ENCODE results near the gene PVRIG. TPM values are rescaled to one million over a fixed set of nuclear protein-coding genes. Genes with fewer than 3 reads are reported as not detected.
"Not testable (repeated sequence)": the region's sequence is repeated elsewhere in the genome, so short reads cannot be mapped to it uniquely, and the experiment has no call there.

The PVRIG gene
- total and polyA plus RNA-seq, 9 donors: 0.12 to 1.7 (median 0.28) TPM; not detected in 2

DNA sequence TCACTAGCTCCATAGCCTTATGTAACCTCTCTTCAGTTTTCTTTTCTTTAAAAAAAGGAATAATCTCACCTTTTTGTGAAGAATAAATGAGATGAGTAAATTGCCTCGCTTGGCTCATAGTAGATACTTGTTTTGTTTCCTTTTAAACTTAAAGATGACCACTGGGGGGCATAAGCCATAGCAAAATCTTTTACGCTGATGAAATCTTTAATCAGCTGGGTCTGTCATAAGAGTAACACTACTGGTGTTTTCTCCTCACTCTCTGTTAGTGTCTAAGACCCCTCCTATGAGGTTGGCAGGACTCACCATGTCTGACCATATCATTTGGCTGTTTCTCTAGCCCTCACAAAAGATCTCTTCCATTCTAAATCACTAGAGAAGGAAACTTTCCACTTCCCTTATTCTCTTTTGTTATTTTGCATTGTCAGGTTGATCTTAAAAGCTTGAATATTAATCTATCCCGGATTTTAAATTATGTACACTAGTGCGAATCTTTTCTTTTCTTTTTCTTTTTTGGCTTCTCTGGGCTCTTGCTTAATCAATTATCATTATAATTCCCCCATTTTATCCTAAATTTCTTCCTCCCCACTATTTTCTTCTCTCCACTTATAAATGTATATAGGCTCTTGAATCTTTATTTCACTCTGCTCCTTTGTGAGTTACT, 29.6 kb upstream of the PVRIG start:
- 58 to 74% (median 70%) methylated on average over 4 of the region's 4 CpGs for WGBS, 3 donors
- Histone ChIP-seq H3K27ac (no peak overlapping the region), H3K4me1 (ENCODE audit: insufficient read depth) (no peaks in the 10 kb centered on the region), H3K9me3 (no peaks in the 10 kb centered on the region), H3K4me3 (no peak overlapping the region), H3K27me3 (no peaks in the 10 kb centered on the region), H3K36me3 (no peaks in the 10 kb centered on the region)
- intact Hi-C loops (cut with DNase I): no loop called here
- DNase-seq: no peak
- TF ChIP-seq EP300 (IDR thresholded peaks at IDR 0.05) (no peak), POLR2A (IDR thresholded peaks at IDR 0.05) (no peak)
- TF ChIP-seq, protein P1, sequence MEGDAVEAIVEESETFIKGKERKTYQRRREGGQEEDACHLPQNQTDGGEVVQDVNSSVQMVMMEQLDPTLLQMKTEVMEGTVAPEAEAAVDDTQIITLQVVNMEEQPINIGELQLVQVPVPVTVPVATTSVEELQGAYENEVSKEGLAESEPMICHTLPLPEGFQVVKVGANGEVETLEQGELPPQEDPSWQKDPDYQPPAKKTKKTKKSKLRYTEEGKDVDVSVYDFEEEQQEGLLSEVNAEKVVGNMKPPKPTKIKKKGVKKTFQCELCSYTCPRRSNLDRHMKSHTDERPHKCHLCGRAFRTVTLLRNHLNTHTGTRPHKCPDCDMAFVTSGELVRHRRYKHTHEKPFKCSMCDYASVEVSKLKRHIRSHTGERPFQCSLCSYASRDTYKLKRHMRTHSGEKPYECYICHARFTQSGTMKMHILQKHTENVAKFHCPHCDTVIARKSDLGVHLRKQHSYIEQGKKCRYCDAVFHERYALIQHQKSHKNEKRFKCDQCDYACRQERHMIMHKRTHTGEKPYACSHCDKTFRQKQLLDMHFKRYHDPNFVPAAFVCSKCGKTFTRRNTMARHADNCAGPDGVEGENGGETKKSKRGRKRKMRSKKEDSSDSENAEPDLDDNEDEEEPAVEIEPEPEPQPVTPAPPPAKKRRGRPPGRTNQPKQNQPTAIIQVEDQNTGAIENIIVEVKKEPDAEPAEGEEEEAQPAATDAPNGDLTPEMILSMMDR (IDR thresholded peaks at IDR 0.05): no peak

DNA sequence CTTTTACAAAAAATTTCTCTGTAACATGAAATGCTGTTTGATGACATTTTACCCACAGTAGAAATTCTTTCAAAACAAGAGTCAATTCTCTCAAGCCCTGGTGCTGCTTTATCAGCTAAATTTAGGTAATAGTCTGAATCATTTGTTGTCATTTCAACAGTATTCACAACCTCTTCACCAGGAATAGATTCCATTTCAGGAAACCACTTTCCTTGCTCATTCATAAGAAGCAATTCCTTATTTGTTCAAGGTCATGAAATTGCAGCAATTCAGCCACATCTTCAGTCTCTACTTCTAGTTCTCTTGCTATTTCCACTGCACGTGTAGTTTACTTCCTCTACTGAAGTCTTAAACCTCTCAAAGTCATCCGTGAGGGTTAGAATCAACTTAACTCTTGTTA, 28.0 kb upstream of the PVRIG start:
- no peaks in the 10 kb centered on the region for H3K9me3 ChIP-seq
- no peaks in the 10 kb centered on the region for H3K4me1 ChIP-seq (ENCODE audit: insufficient read depth)
- intact Hi-C loops (cut with DNase I): no loop called here
- H3K36me3 ChIP-seq: no peaks in the 10 kb centered on the region
- no peak overlapping the region for H3K4me3 ChIP-seq
- H3K27ac ChIP-seq: no peak overlapping the region
- no peak for TF ChIP-seq POLR2A (IDR thresholded peaks at IDR 0.05)
- TF ChIP-seq EP300 (IDR thresholded peaks at IDR 0.05): no peak
- TF ChIP-seq, protein P1 (IDR thresholded peaks at IDR 0.05): no peak
- WGBS, 3 donors: 7 to 23% (median 9%) methylated on average over 2 of the region's 2 CpGs
- DNase-seq: no peak
- H3K27me3 ChIP-seq: no peaks in the 10 kb centered on the region

DNA sequence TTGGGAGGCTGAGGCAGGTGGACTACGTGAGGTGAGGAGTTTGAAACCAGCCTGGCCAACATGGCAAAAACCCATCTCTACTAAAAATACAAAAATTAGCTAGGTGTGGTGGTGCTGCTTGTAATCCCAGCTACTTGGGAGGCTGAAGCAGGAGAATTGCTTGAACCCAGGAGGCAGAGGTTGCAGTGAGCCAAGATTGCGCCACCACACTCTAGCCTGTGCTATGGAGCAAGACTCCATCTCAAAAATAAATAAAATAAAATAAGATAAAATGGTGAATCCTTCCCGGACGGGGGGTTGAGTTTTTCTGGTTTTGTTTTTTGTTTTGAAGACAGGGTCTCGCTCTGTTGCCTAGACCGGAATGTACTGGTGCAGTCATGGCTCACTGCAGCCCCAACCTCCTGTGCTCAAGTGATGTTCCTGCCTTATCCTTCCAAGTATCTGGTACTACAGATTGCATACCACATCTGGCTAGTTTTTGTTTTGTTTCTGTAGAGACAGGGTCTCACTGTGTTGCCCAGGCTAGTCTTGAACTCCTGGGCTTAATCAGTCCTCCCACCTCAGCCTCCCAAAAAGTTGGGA, 27.4 kb upstream of the PVRIG start:
- not testable (repeated sequence) for DNase-seq

DNA sequence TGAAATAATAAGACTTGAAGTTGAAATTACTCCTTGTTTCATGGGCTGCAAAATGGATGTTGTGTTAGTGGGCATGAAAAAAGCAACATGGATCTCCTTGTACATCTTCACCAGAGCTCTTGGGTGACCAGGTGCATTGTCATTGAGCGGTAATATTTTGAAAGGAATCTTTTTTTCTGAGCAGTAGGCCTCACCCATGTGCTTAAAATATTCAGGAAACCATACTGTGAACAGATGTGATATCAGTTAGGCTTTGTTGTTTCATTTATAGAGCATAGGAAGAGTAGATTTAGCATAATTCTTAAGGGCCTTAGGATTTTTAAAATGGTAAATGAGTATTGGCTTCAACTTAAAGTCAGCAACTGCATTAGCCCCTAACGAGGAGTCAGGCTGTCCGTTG, 26.8 kb upstream of the PVRIG start:
- 77 to 94% (median 79%) methylated on average over 3 of the region's 3 CpGs for whole genome bisulfite sequencing, 3 donors

More for the DNA sequence above, 27.4 kb upstream of the PVRIG start:
- 66 to 77% (median 66%) methylated on average over 6 of the region's 6 CpGs for WGBS, 3 donors
- H3K36me3 ChIP-seq; H3K27ac ChIP-seq; H3K9me3 ChIP-seq; H3K4me3 ChIP-seq; H3K27me3 ChIP-seq; H3K4me1 ChIP-seq (ENCODE audit: insufficient read depth); intact Hi-C loops (cut with DNase I): not testable (repeated sequence)

More for the DNA sequence above, 26.8 kb upstream of the PVRIG start:
- Histone ChIP-seq H3K27me3 (no peaks in the 10 kb centered on the region), H3K9me3 (no peaks in the 10 kb centered on the region), H3K27ac (no peak overlapping the region), H3K4me1 (ENCODE audit: insufficient read depth) (no peaks in the 10 kb centered on the region), H3K4me3 (no peak overlapping the region), H3K36me3 (no peaks in the 10 kb centered on the region)
- no peak for DNase-seq
- TF ChIP-seq, protein P1 (IDR thresholded peaks at IDR 0.05): no peak
- TF ChIP-seq EP300 (IDR thresholded peaks at IDR 0.05) (no peak), POLR2A (IDR thresholded peaks at IDR 0.05) (no peak)
- intact Hi-C loops (cut with DNase I): no loop called here
